DMS114 treated with DMSO at 0.1 percent for 48 hours (cell line): ENCODE results near the gene RPS3.
"Not testable (repeated sequence)": the region's sequence is repeated elsewhere in the genome, so short reads cannot be mapped to it uniquely, and the experiment has no call there.

Experiments
- DNase-seq: peaks from one replicate; lab custom pipeline; 2025; ENCODE audit not compliant: unreplicated experiment; lab: John Stamatoyannopoulos, UW

RPS3 gene

DNA sequence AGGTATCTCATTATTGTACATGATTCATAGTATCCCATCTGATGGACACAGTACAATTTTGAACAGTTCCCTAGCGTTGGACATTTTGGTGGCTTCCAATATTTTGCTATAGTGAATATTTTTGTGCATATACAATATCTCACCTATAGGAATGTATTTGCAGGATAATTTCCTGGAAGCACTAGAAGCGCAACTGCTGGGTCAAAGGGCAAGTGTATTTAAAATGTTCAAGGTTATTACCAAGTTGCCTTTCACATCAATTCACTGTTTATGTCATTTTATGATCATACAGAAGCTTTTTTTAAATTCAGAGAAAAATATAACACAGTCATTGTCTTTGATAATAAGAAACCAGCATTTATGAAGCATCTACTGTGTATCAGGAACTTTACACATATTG lies 19.1 kb upstream of the RPS3 start:
- no peak for DNase-seq

DNA sequence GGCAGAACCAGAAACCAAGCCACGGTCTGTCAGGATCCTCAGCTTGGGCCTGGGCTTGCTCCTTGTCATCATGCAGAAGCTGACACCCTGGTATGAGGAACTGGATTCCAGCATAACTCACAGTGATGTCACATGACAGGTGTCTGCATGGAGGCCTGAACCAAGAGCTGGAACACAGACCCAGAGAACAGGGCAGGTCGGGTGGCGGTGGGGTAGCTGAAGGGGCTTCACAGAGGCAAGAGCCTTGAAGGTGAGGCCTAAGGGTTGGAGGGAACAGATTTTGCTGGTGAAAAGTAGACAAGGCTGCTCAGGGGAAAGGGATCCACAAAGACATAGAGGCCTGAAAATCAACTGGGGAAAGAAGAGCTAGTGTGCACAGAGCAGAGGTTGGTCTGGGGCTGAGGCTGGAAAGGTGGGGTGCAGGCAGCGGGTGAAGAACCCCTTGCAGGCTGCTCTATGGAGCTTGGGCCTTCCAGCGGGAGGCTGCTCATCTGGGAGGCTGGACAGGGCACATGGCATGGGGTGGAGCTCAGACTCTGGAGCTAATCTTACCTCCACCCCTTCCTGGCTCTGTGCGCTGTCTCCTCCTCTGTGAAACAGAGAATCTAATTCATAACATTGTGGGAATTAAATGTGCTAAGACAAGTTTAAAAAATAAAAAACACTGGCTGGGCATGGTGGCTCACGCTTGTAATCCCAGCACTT lies 18.4 kb upstream of the RPS3 start:
- no peak for DNase-seq

DNA sequence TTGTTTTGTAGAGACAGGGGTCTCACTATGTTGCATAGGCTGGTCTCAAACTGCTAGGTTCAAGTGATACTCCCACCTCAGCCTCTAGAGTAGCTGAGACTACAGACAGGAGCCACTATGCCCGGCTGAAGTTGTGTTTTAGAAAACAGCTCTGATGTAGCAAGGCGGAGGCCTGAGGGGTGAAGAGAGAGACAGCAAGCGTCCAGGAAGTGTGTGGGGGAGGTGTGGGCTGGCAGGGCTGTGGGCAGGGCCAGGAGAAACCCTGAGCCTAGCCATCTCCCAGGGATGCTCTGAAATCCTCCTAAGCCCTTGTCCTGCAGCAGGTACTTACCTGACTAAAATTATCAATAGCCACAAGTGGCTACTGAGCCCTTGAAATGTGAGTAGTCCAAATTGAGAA lies 16.1 kb upstream of the RPS3 start:
- no peak for DNase-seq

DNA sequence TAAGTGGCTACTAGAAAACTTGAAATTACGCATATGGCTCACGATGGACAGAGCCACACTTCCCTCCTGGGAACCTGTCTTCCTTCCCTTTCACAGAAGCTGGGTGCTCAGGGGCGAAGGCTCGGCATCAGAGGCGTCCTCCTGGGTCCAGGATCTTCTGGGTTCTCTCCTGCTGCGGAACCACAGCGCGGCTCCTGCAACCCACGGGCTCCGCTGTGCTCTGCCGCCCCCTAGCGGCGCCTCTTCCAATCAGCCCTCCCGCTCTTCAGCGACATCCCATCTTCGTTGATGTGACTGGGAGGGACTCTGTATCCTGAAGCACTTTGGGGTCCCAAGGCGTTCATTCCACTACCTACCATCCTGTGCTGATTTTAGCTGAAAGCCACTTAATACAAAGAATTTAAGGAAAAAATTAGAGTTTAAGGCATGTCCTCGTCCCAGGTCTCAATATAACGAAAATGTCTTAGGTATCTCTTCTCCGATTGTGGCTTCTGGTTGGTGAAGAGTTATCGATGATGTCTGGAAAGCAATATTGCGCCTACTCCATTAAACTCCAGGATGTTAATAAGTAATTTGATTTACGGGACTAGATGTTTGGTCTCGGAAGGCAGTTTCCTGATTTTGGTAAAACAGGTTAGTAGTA lies 14.8 kb upstream of the RPS3 start:
- peak; percentile 30 for DNase-seq

DNA sequence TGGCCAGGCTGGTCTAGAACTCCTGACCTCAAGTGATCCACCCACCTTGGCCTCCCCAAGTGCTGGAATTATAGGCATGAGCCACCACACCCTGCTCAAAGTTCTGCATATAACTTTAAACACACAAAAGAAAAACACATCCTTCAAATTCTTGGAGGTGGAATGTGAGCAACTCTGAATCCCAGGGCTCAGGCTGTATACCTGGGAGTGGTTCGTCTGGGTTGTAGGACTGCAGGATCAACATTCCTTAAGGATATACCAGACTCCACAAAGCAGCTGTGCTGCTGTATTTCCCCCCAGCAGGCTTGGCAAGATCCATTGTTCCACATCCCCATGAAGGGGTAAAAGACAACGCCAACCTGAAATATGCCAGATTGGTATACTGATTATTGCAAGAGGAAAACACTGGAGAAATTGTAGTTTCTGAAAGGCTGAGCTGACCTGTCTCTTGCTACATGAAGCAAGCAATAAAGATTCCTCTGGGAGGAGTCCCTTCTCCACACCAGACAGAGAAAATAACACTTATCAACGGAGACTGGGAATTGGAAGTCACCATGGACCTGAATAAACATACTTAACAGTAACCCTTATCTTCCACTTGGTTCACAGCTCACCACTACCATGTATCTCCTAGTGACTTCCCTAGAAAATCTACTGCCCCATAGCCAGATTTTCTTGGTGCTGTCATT lies 12.2 kb upstream of the RPS3 start:
- DNase-seq = no peak

DNA sequence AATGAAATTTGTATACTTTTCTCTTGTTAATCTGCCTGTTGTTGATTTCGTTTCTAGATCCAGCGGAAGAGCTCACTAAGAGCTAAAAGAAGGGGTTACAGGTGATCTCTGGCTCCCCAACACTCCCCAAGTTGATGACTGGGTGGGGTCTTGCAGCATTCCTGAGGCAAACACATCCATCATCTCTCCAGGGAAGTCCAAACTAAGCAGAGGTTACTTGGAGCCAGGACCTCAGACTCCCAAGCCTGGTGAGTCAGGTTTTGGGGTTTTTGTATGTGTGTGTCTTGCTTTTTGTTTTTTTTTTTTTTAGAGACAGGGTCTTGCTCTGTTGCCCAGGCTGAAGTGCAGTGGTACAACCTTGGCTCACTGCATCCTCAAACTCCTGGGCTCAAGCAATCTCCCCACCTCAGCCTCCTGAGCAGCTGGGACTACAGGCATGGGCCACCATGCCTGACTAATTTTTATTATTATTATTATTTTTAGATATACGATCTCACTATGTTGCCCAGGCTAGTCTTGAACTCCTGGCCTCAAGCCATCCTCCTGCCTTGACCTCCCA lies 11.5 kb upstream of the RPS3 start:
- no peak for DNase-seq

DNA sequence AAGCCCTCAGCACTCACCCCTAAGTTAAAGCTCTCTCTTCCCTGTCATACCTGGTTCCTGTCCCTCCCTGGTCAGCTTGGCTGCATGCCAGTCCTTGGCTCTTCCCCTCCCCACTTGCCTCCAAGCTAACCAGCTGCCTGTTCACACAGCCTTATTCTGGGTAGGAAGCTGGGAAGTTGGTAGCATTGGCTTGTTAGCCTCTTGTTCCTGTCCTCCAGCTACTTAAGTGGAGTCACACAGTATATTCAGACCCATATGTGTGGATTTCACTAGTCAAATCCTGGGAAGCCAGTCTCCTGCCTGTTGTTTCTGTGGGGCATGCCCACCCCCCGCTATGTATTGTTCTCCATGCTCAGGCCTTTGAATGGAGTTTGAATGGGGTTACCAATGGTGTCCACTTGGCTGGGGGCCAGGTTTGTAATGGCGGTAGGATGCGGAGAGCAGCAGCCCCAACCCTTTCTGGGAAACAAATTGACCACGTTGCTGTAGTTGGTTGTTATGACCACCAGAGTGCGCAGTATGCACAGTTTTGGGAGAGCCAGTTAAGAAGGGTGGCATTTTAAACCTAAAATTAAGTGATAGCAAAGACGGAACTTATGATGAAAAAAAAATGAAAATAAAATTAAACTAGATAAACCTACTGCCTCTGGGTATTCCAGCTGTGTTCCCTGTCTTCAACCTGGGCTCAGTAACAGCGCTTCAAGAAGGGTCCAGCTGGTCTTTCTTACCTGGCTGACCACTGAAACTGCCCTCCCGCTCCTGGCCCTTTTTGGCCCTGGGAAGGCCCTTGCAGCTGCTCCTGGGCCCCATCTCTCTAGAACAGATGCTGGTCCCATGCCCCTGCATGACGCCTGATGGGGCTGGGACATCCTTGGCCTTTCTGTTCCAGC lies 10.7 kb upstream of the RPS3 start:
- DNase-seq = peak; percentile 60

DNA sequence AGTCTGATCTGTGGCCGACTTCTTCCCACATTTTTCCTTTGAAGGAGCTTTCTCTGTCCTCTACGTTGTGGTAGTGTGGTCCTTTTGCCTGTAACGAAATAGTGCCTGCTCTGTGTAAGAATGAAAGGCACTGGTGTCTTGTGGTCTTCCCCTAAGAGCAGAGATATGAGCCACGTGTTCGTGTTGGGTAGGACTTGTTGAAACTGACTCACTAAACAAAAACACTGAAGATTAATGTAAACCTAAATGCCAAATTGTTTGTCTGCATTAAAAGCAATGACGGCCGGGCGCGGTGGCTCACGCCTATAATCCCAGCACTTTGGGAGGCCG lies 10.1 kb upstream of the RPS3 start:
- no peak for DNase-seq

DNA sequence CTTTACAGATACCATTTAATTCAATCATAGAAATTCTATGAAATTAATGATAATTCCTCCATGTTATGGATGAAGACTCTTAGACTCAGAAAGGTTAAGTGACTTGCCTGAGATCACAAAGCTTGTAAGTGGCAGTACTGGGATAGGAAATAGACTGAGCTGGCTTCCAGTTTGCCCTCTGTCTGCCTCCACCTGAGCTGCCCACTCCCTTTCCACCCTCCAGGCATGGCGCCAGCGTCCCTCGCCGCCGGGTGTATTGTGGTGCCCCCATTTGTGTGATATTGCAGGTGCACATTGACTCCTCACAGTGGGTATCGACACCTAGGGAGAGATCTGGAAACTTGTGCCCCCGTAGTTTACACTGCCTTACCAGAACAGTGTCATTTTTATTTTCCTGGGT lies 9.4 kb upstream of the RPS3 start:
- no peak for DNase-seq

DNA sequence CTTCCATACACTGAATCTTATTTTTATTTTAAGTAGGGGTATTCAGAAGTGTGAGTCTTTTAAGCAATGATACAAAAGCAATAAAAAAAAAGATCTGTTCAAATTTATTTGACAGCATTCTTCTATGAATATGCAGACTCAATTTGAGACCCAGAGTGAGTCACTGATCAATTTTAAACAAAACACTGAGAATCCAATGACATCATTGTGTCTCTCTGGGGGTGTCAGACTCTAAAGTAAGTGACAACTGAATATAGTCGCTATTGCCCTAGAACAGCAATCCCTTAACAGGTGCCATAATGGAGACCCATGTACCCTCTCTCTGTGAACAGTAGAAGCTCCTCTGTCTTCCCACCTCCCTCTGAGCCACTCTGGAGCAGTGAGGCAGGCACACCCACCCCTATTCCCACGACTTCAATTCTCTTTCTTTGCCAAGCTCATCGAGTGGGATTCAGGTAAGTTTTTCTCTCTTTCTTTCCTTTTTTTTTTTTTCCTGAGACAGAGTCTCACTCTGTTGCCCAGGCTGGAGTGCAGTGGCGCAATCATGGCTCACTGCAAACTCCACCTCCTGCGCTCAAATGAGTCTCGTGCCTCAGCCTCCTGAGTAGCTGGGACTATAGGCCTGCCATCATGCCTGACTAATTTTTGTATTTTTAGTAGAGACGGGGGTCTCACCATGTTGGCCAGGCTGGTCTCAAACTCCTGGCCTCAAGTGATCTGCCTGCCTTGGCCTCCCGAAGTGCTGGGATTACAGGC lies 5.1 kb upstream of the RPS3 start:
- no peak for DNase-seq

DNA sequence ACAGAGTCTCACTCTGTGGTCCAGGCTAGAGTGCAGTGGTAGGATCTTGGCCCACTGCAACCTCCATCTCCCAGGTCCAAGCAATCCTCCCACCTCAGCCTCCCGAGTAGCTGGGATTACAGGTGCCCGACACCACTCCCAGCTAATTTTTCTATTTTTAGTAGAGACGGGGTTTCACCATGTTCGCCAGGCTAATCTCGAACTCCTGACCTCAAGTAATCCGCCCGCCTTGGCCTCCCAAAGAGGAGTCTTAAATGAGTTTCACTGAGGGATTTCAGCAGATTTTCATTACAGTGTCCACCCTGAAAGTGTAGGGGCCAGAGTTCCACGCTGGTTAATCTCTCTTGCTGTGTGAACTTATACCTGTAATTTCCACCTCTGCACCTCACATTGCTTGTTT lies 412 bp upstream of the RPS3 start:
- no peak for DNase-seq

DNA sequence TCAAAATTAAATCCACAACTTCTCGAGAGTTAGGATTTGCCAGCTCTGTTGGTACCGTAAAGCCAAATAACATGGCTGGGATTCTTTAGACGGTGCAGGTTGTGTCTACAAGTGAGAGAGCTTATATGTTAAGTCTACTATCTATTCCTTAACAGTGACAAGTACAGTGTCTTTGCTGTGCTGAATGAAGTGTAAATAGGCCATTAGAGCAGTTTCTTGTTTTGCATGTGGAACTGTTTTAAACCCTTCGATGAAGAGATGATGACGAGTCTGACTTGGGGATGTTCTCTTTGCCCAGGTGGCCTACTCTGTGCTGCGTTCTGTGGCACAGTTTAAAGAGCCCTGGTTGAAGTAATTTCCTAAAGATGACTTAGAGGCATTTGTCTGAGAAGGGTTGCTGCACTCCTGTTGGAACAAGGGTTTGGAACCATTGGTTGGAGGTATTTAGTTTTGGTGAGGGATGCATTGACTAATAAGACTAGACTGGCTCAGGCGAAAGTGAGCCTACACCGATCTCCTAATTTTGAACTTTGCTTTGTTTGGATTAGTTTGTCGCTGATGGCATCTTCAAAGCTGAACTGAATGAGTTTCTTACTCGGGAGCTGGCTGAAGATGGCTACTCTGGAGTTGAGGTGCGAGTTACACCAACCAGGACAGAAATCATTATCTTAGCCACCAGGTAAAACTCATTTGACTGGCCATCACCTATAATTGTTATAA lies 988 bp downstream of the RPS3 start:
- no peak for DNase-seq

DNA sequence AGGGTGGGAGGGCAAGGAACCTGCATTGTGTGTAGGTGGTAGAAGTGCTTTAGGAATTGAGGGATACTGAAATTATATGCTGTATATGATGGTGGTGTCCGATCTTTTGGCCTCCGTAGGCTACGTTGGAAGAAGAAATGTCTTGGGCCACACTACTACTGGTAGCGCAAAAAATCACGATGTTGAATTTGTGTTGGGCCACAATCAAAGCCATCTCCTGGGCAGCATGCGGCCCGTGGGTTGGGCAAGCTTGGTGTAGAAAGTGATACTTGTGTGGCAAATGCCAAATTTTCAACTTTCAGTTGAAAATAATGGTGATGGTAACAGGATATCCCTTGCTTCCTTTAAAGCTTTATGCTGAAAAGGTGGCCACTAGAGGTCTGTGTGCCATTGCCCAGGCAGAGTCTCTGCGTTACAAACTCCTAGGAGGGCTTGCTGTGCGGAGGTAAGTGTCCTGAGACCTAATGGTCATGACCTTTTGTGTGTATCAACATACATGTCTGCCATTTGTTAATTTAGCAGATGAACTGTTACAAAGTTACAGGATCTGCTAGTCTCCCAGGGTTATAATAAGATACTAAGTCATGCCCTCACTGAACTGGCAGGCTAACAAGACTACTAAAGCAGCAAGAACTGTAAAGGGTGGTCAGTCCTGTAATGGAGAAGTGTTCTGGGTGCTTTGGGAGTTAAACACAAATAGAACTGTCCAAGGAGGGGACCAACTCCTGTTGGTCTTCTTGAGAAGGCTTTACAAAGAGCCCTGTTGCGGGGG lies 2.9 kb downstream of the RPS3 start:
- DNase-seq = no peak

DNA sequence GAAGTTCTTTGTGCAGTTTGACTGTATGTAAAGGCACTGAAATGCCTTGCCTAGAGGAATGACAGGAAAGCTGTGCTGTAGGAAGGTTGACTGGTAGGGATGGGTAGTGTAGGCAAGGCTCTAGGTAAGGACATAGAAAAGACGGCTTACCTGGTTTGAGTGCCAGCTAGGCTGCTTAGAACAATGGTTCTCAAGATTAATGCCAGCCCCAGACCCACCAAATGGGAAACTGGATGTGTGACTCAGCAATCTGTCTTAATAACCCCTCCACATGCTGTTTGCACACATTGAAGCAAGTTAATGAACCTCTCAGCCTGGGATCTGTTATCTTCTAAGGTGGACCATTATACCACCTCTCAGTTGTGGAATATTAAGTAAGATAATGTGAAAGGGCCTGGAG lies 3.7 kb downstream of the RPS3 start:
- DNase-seq = no peak

DNA sequence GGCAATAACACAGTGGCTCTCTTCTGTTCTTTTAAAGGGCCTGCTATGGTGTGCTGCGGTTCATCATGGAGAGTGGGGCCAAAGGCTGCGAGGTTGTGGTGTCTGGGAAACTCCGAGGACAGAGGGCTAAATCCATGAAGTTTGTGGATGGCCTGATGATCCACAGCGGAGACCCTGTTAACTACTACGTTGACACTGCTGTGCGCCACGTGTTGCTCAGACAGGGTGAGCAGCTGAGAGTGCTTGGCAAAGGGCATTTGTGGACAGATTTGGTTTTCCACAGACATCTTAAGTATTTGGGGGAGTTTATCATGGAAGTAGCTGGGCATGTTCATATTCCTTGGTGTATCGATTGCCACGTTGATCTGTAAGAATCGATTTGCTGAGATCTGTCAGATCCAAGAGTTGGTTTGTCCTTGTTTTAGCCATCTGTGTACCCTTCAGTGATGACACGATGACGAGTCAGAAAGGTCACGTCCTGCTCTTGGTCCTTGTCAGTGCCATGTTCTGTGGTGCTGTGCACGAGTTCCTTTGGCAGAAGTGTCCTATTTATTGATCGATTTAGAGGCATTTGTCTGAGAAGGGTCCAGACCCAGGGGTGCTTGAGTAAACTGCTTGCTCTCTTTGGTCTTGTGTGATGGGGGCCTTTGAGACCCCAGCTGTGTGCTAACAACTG lies 4.8 kb downstream of the RPS3 start:
- no peak for DNase-seq

DNA sequence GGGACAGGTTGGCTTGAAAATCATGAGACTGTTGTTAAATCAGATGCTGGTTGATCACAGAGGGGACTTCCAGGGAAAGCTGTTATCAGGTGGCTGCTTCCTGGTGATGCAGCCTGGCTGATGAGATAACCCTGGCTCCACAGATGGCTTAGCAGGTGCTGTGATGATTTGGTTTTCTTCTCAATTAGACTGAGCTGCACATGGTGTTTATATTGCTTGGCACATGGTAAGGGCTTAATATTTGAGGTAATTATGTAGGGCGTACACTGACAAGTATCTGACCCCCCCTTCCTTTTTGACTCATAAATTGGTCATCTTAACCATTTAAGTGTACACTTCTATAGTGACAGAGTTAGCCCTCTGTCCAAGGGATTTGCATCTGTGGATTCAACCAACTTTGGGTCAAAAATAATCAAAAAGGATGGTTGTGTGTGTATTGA lies 7.0 kb downstream of the RPS3 start:
- no peak for DNase-seq

DNA sequence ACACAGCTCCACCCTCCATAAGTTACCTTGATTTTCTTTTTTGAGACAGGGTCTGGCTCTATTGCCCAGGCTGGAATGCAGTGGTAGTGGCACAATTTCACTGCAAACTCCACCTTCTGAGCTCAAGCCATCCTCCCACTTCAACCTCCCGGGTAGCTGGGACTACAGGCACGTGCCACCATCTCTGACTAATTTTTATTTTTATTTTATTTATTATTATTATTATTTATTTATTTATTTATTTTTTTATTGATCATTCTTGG lies 9.6 kb downstream of the RPS3 start:
- DNase-seq = no peak

DNA sequence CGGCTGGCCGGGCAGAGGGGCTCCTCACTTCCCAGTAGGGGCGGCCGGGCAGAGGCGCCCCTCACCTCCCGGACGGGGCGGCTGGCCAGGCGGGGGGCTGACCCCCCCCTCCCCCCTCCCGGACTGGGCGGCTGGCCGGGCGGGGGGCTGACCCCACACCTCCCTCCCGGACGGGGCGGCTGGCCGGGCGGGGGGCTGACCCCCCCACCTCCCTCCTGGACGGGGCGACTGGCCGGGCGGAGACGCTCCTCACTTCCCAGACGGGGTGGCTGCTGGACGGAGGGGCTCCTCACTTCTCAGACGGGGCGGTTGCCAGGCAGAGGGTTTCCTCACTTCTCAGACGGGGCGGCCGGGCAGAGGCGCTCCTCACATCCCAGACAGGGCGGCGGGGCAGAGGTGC lies 10.7 kb downstream of the RPS3 start:
- DNase-seq = not testable (repeated sequence)

DNA sequence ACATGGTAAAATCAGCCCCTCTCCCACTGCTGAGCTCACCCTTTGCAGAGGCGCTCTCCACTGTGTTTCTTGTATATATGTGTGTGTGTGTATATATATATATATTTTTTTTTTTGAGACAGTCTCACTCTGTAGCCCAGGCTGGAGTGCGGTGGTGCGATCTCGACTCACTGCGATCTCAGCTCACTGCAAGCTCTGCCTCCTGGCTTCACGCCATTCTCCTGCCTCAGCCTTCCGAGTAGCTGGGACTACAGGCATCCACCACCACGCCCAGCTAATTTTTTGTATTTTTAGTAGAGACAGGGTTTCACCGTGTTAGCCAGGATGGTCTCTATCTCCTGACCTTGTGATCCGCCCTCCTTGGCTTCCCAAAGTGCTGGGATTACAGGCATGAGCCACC lies 13.8 kb downstream of the RPS3 start:
- DNase-seq = not testable (repeated sequence)
